Fibroblast of lung (primary cell): ENCODE measurements around the gene ATF1. TPM values are rescaled to one million over a fixed set of nuclear protein-coding genes. Genes with fewer than 3 reads are reported as not detected.
"Not testable (repeated sequence)": the region's sequence is repeated elsewhere in the genome, so short reads cannot be mapped to it uniquely, and the experiment has no call there.

Experiments used
- DNase-seq, 2 donors: peaks; one replicate each; pipeline versions ENCODE4 v3.0.0 to v3.0.0-alpha.2; 2010; ENCODE audit warnings: low read depth in 2 of 2
- H2AFZ ChIP-seq: 2 replicates; pipeline ENCODE4 v1.5.1; 2012; ENCODE audit warnings: low read length, control low read depth, inconsistent platforms
- H3K27ac ChIP-seq: 2 replicates; pipeline ENCODE4 v1.5.1; 2011; ENCODE audit warnings: low read length, control low read depth; ENCODE audit not compliant: insufficient read depth
- H3K27me3 ChIP-seq: 2 replicates; pipeline ENCODE4 v1.5.1; 2011; ENCODE audit warnings: mild to moderate bottlenecking, low read length; ENCODE audit not compliant: control insufficient read depth, insufficient read depth
- H3K36me3 ChIP-seq: 2 replicates; pipeline ENCODE4 v1.5.1; 2011; ENCODE audit warnings: low read length; ENCODE audit not compliant: control insufficient read depth, insufficient read depth
- H3K4me1 ChIP-seq: 2 replicates; pipeline ENCODE4 v1.5.1; 2011; ENCODE audit warnings: low read length; ENCODE audit not compliant: control insufficient read depth, insufficient read depth; ENCODE audit errors: extremely low read depth
- H3K4me2 ChIP-seq: 2 replicates; pipeline ENCODE4 v1.5.1; 2011; ENCODE audit warnings: low read length, control low read depth; ENCODE audit not compliant: insufficient read depth; ENCODE audit errors: extremely low read depth
- H3K4me3 ChIP-seq, 4 experiments: fragments of 200-600 bp in 1 of 4; sonication (generic) in 1 of 4; replicated peaks in 1 of 4; 2 replicates each; pipeline ENCODE4 v1.5.1; 2011 to 2016; ENCODE audit warnings: low read length in 4 of 4, low read depth in 3 of 4, mild to moderate bottlenecking in 3 of 4, control low read depth in 2 of 4, inconsistent platforms in 1 of 4, mixed read lengths in 1 of 4; ENCODE audit not compliant: insufficient read depth in 1 of 4; ENCODE audit errors: control extremely low read depth in 1 of 4
- H3K79me2 ChIP-seq: 2 replicates; pipeline ENCODE4 v1.5.1; 2012; ENCODE audit warnings: mild to moderate bottlenecking, low read length, inconsistent platforms; ENCODE audit not compliant: control insufficient read depth, insufficient read depth
- H3K9ac ChIP-seq: 2 replicates; pipeline ENCODE4 v1.5.1; 2011; ENCODE audit warnings: mild to moderate bottlenecking, low read length, control low read depth; ENCODE audit not compliant: insufficient read depth
- H3K9me3 ChIP-seq: 2 replicates; pipeline ENCODE4 v1.5.1; 2012; ENCODE audit warnings: low read depth, low read length; ENCODE audit not compliant: control insufficient read depth, insufficient read depth
- H4K20me1 ChIP-seq: 2 replicates; pipeline ENCODE4 v1.5.1; 2011; ENCODE audit warnings: low read length; ENCODE audit not compliant: control insufficient read depth, insufficient read depth; ENCODE audit errors: extremely low read depth
- EZH2 ChIP-seq: IDR thresholded peaks from 2 replicates; pipeline ENCODE4 v1.5.1; 2012; ENCODE audit warnings: low read length, control low read depth, mild to moderate bottlenecking; ENCODE audit errors: missing control alignments
- polyA plus RNA-seq, 2 donors: library from polyadenylated mRNA; depleted of rRNA in 1 of 2; stranded (reverse) in 1 of 2; unstranded in 1 of 2; fragments of >200 nt; gene quantifications; 2 replicates each; pipeline ENCODE4 v1.2.1, GENCODE V29; 2011 to 2012; ENCODE audit warnings: missing spikeins in 1 of 2
- total RNA-seq: library from RNA; depleted of rRNA; stranded (reverse); fragments of >200 nt; gene quantifications from 2 replicates; pipeline ENCODE4 v1.2.1, GENCODE V29; 2014
- TF ChIP-seq, protein P1 (sequence below), 2 donors: IDR thresholded peaks in 1 of 2; conservative IDR thresholded peaks in 1 of 2; 1 replicate in 1 of 2; 2 replicates in 1 of 2; pipeline ENCODE4 v1.5.1; 2011 to 2012; ENCODE audit warnings: low read length in 2 of 2, control low read depth in 1 of 2, inconsistent platforms in 1 of 2, low read depth in 1 of 2, mild to moderate bottlenecking in 1 of 2

ATF1 gene
- total and polyA plus RNA-seq, 2 donors (not counting 1 experiment from before 2014, with no cell fraction given): 40.6 to 44.8 TPM

GRCh38 chr12:50765095-50765911, 1.4 kb downstream of the ATF1 start:
- Histone ChIP-seq H3K79me2 (peaks cover 41% of the 10 kb centered on the region), H2AFZ (no peak overlapping the region), H3K27ac (peak overlapping the region; percentile 94), H3K9ac (no peak overlapping the region), H3K36me3 (no peaks in the 10 kb centered on the region), H3K9me3 (no peaks in the 10 kb centered on the region), H3K4me3 (peak overlapping the region; percentile 34 to 87 (median 74)), H3K27me3 (no peaks in the 10 kb centered on the region), H3K4me1 (no peaks in the 10 kb centered on the region), H4K20me1 (no peaks in the 10 kb centered on the region), H3K4me2 (peak overlapping the region; percentile 85)
- DNase-seq: peak; percentile 36 to 66
- TF ChIP-seq EZH2: no peak
- TF ChIP-seq, protein P1, sequence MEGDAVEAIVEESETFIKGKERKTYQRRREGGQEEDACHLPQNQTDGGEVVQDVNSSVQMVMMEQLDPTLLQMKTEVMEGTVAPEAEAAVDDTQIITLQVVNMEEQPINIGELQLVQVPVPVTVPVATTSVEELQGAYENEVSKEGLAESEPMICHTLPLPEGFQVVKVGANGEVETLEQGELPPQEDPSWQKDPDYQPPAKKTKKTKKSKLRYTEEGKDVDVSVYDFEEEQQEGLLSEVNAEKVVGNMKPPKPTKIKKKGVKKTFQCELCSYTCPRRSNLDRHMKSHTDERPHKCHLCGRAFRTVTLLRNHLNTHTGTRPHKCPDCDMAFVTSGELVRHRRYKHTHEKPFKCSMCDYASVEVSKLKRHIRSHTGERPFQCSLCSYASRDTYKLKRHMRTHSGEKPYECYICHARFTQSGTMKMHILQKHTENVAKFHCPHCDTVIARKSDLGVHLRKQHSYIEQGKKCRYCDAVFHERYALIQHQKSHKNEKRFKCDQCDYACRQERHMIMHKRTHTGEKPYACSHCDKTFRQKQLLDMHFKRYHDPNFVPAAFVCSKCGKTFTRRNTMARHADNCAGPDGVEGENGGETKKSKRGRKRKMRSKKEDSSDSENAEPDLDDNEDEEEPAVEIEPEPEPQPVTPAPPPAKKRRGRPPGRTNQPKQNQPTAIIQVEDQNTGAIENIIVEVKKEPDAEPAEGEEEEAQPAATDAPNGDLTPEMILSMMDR (conservative IDR thresholded peaks at IDR 0.05 in 1 of 2, IDR thresholded peaks at IDR 0.05 in 1 of 2; ENCODE audit: low read depth in 1 of 2, low read length in 2 of 2): peak; percentile 54 to 75

GRCh38 chr12:50768391-50768790, 4.5 kb downstream of the ATF1 start:
- TF ChIP-seq, protein P1 (conservative IDR thresholded peaks at IDR 0.05 in 1 of 2, IDR thresholded peaks at IDR 0.05 in 1 of 2; ENCODE audit: low read depth in 1 of 2, low read length in 2 of 2): no peak
- no peak for TF ChIP-seq EZH2
- peaks cover 49% of the 10 kb centered on the region for H3K79me2 ChIP-seq
- H3K4me1 ChIP-seq: no peaks in the 10 kb centered on the region
- no peak overlapping the region for H3K4me2 ChIP-seq
- no peaks in the 10 kb centered on the region for H3K9me3 ChIP-seq
- H3K27ac ChIP-seq: no peak overlapping the region
- no peak overlapping the region for H3K9ac ChIP-seq
- H3K27me3 ChIP-seq: no peaks in the 10 kb centered on the region
- no peak for DNase-seq
- no peak overlapping the region for H2AFZ ChIP-seq
- H3K4me3 ChIP-seq: no peak overlapping the region
- H3K36me3 ChIP-seq: no peaks in the 10 kb centered on the region
- H4K20me1 ChIP-seq: no peaks in the 10 kb centered on the region

DNA sequence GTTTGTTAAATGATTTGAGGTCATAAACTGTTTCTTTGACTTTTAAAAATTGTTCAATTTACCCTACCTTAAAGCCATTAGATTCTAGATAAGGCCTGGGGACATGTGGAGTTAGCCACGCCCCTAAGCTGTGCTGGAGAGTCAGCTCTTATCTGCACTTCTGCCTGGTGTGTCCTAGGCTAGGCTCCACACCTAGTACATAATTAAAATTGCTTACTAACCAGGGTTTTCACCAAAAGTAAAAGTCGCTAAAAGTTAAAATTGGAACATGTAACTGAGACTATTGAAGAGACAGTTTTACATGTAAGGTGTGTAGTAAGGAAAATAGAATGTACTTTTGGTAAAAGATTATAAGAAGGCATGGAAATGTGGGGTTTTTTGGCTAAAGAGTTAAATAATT, 4.9 kb downstream of the ATF1 start:
- H3K9ac ChIP-seq, H2AFZ ChIP-seq, H3K27me3 ChIP-seq, DNase-seq, H3K27ac ChIP-seq, H3K9me3 ChIP-seq, H3K36me3 ChIP-seq, H3K4me2 ChIP-seq, H4K20me1 ChIP-seq, H3K4me1 ChIP-seq, H3K4me3 ChIP-seq: not testable (repeated sequence)
- peaks cover 49% of the 10 kb centered on the region for H3K79me2 ChIP-seq
